IMR-90 (cell line): ENCODE data around the gene PFN1. TPM values are rescaled to one million over a fixed set of nuclear protein-coding genes. Genes with fewer than 3 reads are reported as not detected.

Experiments used
- ATAC-seq: fragments of 200-7000 bp; cut with Tn5 transposase; 2 replicates; pipeline ENCODE4 v1.9.1; 2020; ENCODE audit warnings: low read depth, mild to moderate bottlenecking, moderate library complexity
- BruUV-seq: library from RNA; stranded (reverse); fragments of 400-500 nt; replicated peaks from 2 replicates; lab custom pipeline; 2021; lab: Mats Ljungman, UMichigan
- CTCF ChIA-PET: fragments of 300-600 bp; formaldehyde crosslinking; extraction: SDS; loops from one replicate; lab custom pipeline; 2021; ENCODE audit warnings: antibody characterized with exemption; lab: Yijun Ruan, JAX
- POLR2A ChIA-PET: fragments of 300-600 bp; sonication (Branson Sonifier 250); formaldehyde crosslinking; loops from one replicate; lab custom pipeline; 2022; ENCODE audit warnings: antibody characterized with exemption; ENCODE audit not compliant: unreplicated experiment; lab: Charles Lee
- DNase-seq: peaks from one replicate; pipeline ENCODE4 v3.0.0; 2013
- H2AFZ ChIP-seq: replicated peaks from 2 replicates; pipeline ENCODE3; 2013; ENCODE audit warnings: low read length, mild to moderate bottlenecking; ENCODE audit not compliant: poor library complexity
- H2AK5ac ChIP-seq: 2 replicates; pipeline ENCODE4 v1.6.1; 2013; ENCODE audit warnings: low read depth, low read length, inconsistent platforms
- H2AK9ac ChIP-seq: replicated peaks from 2 replicates; pipeline ENCODE3; 2013; ENCODE audit warnings: mild to moderate bottlenecking, low read depth, low read length, moderate library complexity; ENCODE audit not compliant: poor library complexity
- H2BK120ac ChIP-seq: 2 replicates; pipeline ENCODE4 v1.6.1; 2013; ENCODE audit warnings: low read depth, low read length, inconsistent platforms
- H2BK15ac ChIP-seq: 3 replicates; pipeline ENCODE4 v1.6.1; 2013; ENCODE audit warnings: low read depth, low read length, inconsistent platforms
- H2BK20ac ChIP-seq: 2 replicates; pipeline ENCODE4 v1.6.1; 2013; ENCODE audit warnings: low read depth, mild to moderate bottlenecking, inconsistent platforms, low read length, moderate library complexity
- H2BK5ac ChIP-seq: 2 replicates; pipeline ENCODE4 v1.6.1; 2013; ENCODE audit warnings: mild to moderate bottlenecking, low read depth, low read length, inconsistent platforms; ENCODE audit not compliant: poor library complexity, severe bottlenecking
- H3K14ac ChIP-seq: replicated peaks from 2 replicates; pipeline ENCODE4 v1.6.1; 2013; ENCODE audit warnings: low read depth, low read length, inconsistent platforms
- H3K18ac ChIP-seq: 2 replicates; pipeline ENCODE4 v1.6.1; 2013; ENCODE audit warnings: low read depth, low read length, control low read depth
- H3K23ac ChIP-seq: 2 replicates; pipeline ENCODE4 v1.6.1; 2013; ENCODE audit warnings: low read depth, low read length, inconsistent platforms
- H3K27ac ChIP-seq: 2 replicates; pipeline ENCODE4 v1.5.1; 2013; ENCODE audit warnings: mild to moderate bottlenecking, control low read depth, low read length; ENCODE audit not compliant: insufficient read depth
- H3K27me3 ChIP-seq: 2 replicates; pipeline ENCODE4 v1.6.1; 2013; ENCODE audit warnings: low read length; ENCODE audit not compliant: control insufficient read depth, insufficient read depth
- H3K36me3 ChIP-seq: 2 replicates; pipeline ENCODE4 v1.6.1; 2013; ENCODE audit warnings: low read length, mixed read lengths; ENCODE audit not compliant: control insufficient read depth, insufficient read depth
- H3K4ac ChIP-seq: 2 replicates; pipeline ENCODE4 v1.6.1; 2013; ENCODE audit warnings: low read depth, low read length, inconsistent platforms
- H3K4me1 ChIP-seq: 2 replicates; pipeline ENCODE4 v1.6.1; 2013; ENCODE audit warnings: low read length, mixed read lengths; ENCODE audit not compliant: control insufficient read depth, insufficient read depth
- H3K4me2 ChIP-seq: 2 replicates; pipeline ENCODE4 v1.6.1; 2013; ENCODE audit warnings: low read depth, mild to moderate bottlenecking, control low read depth, low read length, moderate library complexity
- H3K4me3 ChIP-seq: 2 replicates; pipeline ENCODE4 v1.5.1; 2013; ENCODE audit warnings: low read depth, mild to moderate bottlenecking, control low read depth, low read length, moderate library complexity; ENCODE audit not compliant: insufficient read depth
- H3K56ac ChIP-seq: 2 replicates; pipeline ENCODE4 v1.6.1; 2013; ENCODE audit warnings: low read length, inconsistent platforms; ENCODE audit not compliant: insufficient read depth; ENCODE audit errors: extremely low read depth
- H3K79me1 ChIP-seq, 2 experiments: 2 replicates each; pipeline ENCODE4 v1.6.1; 2013; ENCODE audit warnings: low read length in 2 of 2, inconsistent platforms in 1 of 2, low read depth in 1 of 2
- H3K9ac ChIP-seq: 2 replicates; pipeline ENCODE4 v1.6.1; 2013; ENCODE audit warnings: low read depth, low read length, control low read depth
- H3K9me1 ChIP-seq: 2 replicates; pipeline ENCODE4 v1.6.1; 2013; ENCODE audit warnings: low read length, inconsistent platforms; ENCODE audit not compliant: insufficient read depth
- H3K9me3 ChIP-seq: 2 replicates; pipeline ENCODE4 v1.6.1; 2013; ENCODE audit warnings: low read length; ENCODE audit not compliant: control insufficient read depth, insufficient read depth
- H4K20me1 ChIP-seq: 2 replicates; pipeline ENCODE4 v1.6.1; 2013; ENCODE audit warnings: low read length, inconsistent platforms; ENCODE audit not compliant: insufficient read depth
- H4K5ac ChIP-seq: 2 replicates; pipeline ENCODE4 v1.6.1; 2013; ENCODE audit warnings: mild to moderate bottlenecking, low read depth, low read length, control low read depth
- H4K8ac ChIP-seq, 2 experiments: 2 replicates each; pipeline ENCODE4 v1.6.1; 2013; ENCODE audit warnings: low read depth in 2 of 2, low read length in 2 of 2, control low read depth in 1 of 2, inconsistent platforms in 1 of 2
- H4K91ac ChIP-seq: 2 replicates; pipeline ENCODE4 v1.6.1; 2013; ENCODE audit warnings: low read depth, low read length, inconsistent platforms; ENCODE audit not compliant: insufficient read depth
- BHLHE40 ChIP-seq: fragments of 150-350 bp; IDR thresholded peaks from 2 replicates; pipeline ENCODE4 v1.6.1; 2016; ENCODE audit warnings: mild to moderate bottlenecking, low read depth, low read length
- CEBPB ChIP-seq: IDR thresholded peaks from 2 replicates; pipeline ENCODE4 v1.6.1; 2012; ENCODE audit warnings: low read depth, low read length, improper control_type of control experiment
- CHD1 ChIP-seq: IDR thresholded peaks from 2 replicates; pipeline ENCODE4 v1.6.1; 2012; ENCODE audit warnings: low read depth, low read length, improper control_type of control experiment
- MAZ ChIP-seq: IDR thresholded peaks from 2 replicates; pipeline ENCODE4 v1.6.1; 2012; ENCODE audit warnings: low read depth, mild to moderate bottlenecking, low read length, improper control_type of control experiment, moderate library complexity, borderline replicate concordance
- NFE2L2 ChIP-seq: fragments of 150-350 bp; IDR thresholded peaks from 2 replicates; pipeline ENCODE4 v1.6.1; 2016; ENCODE audit warnings: low read depth, mild to moderate bottlenecking, low read length
- RFX5 ChIP-seq: IDR thresholded peaks from 2 replicates; pipeline ENCODE4 v1.8.0; 2012; ENCODE audit warnings: low read depth, mild to moderate bottlenecking, low read length, moderate library complexity
- SMC3 ChIP-seq: fragments of 150-350 bp; IDR thresholded peaks from 2 replicates; pipeline ENCODE4 v1.6.1; 2016; ENCODE audit warnings: low read depth, mild to moderate bottlenecking, antibody characterized with exemption, low read length, moderate library complexity
- USF2 ChIP-seq: fragments of 150-350 bp; IDR thresholded peaks from 2 replicates; pipeline ENCODE4 v1.6.1; 2017; ENCODE audit warnings: mild to moderate bottlenecking, antibody characterized with exemption, low read length, low read depth
- WGBS, 2 experiments: methylation state at CpG; one replicate each; pipeline versions ENCODE4 v1.1.5 to v1.1.7; 2013; ENCODE audit warnings: missing lambda C conversion rate in 2 of 2; ENCODE audit not compliant: insufficient read length in 1 of 2; ENCODE audit errors: extremely low coverage in 2 of 2; 5-methylcytosine and 5-hydroxymethylcytosine counted together
- dilution Hi-C: fragments of 300-500 bp; cut with HindIII; formaldehyde crosslinking; loops from one replicate; pipeline ENCODE4 v1.14.3; 2018; ENCODE audit warnings: low sequenced_read_pairs; ENCODE audit not compliant: unreplicated experiment
- in situ Hi-C: fragments of 300-500 bp; cut with MboI; formaldehyde crosslinking; loops from 3 replicates; pipeline ENCODE4 v1.14.3; 2019; ENCODE audit warnings: low sequenced_read_pairs, inconsistent platforms, mixed read lengths
- intact Hi-C: fragments of 100-400 bp; cut with micrococcal nuclease; formaldehyde crosslinking; loops from 2 replicates; pipeline ENCODE4 v1.10.0; 2022
- polyA plus RNA-seq, 3 experiments: library from polyadenylated mRNA; depleted of rRNA; stranded (reverse); fragments of >200 nt; gene quantifications; 2 replicates each; pipeline ENCODE4 v1.2.3, GENCODE V29; 2012; ENCODE audit warnings: low replicate concordance in 1 of 3
- total RNA-seq: library from RNA; depleted of rRNA; stranded (reverse); fragments of >200 nt; gene quantifications from 2 replicates; pipeline ENCODE4 v1.2.3, GENCODE V29; 2012
- TF ChIP-seq, protein P1 (sequence below): conservative IDR thresholded peaks from 2 replicates; pipeline ENCODE4 v1.5.1; 2012; ENCODE audit warnings: mild to moderate bottlenecking, low read depth, low read length, improper control_type of control experiment

Gene PFN1
- total and polyA plus RNA-seq, 2 of the 4 experiments (the other 2 are of a cell fraction): 348 to 1,671 TPM

GRCh38 chr17:4941319-4941610, 7.1 kb downstream of the PFN1 start:
- H4K8ac ChIP-seq: peak overlapping the region; percentile 82 to 99; a peak in 3 of 4 replicates
- in situ Hi-C loops: no loop called here
- H2BK15ac ChIP-seq: no peak overlapping the region
- no peak overlapping the region for H3K18ac ChIP-seq
- no peaks in the 10 kb centered on the region for H3K9me3 ChIP-seq
- H4K20me1 ChIP-seq: peaks cover 51% of the 10 kb centered on the region
- H3K4ac ChIP-seq: peak overlapping the region; percentile 92
- no TSS peak for BruUV-seq
- ChIA-PET CTCF (no interaction called here), POLR2A (no interaction called here)
- peak overlapping the region; percentile 84 for H3K9ac ChIP-seq
- H2AK5ac ChIP-seq: peak overlapping the region; percentile 93
- H4K91ac ChIP-seq: no peak overlapping the region
- peak overlapping the region; percentile 78 for H3K27ac ChIP-seq
- H3K56ac ChIP-seq: 0 out of 2 replicates have a peak overlapping the region, but pooled peaks have one; percentile 31
- intact Hi-C loops: no loop called here
- peaks cover 53% of the 10 kb centered on the region for H3K36me3 ChIP-seq
- peak overlapping the region; percentile 99 for H2AK9ac ChIP-seq
- TF ChIP-seq MAZ: no peak
- no peak for TF ChIP-seq SMC3
- TF ChIP-seq, protein P1, sequence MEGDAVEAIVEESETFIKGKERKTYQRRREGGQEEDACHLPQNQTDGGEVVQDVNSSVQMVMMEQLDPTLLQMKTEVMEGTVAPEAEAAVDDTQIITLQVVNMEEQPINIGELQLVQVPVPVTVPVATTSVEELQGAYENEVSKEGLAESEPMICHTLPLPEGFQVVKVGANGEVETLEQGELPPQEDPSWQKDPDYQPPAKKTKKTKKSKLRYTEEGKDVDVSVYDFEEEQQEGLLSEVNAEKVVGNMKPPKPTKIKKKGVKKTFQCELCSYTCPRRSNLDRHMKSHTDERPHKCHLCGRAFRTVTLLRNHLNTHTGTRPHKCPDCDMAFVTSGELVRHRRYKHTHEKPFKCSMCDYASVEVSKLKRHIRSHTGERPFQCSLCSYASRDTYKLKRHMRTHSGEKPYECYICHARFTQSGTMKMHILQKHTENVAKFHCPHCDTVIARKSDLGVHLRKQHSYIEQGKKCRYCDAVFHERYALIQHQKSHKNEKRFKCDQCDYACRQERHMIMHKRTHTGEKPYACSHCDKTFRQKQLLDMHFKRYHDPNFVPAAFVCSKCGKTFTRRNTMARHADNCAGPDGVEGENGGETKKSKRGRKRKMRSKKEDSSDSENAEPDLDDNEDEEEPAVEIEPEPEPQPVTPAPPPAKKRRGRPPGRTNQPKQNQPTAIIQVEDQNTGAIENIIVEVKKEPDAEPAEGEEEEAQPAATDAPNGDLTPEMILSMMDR: no peak
- no peak for TF ChIP-seq BHLHE40
- no peak for TF ChIP-seq CEBPB
- no peak for TF ChIP-seq USF2
- TF ChIP-seq RFX5: no peak
- no peak for TF ChIP-seq CHD1
- TF ChIP-seq NFE2L2: no peak
- H2BK20ac ChIP-seq: no peak overlapping the region
- DNase-seq: no peak
- no peaks in the 10 kb centered on the region for H3K27me3 ChIP-seq
- H2AFZ ChIP-seq: no peak overlapping the region
- ATAC-seq: no peak
- H3K4me3 ChIP-seq: peak overlapping the region; percentile 68
- 49% methylated on average over 3 of the region's 4 CpGs; no CpG with 5 or more reads in 1 of the 2 experiments for WGBS, 2 experiments
- H3K4me1 ChIP-seq: peaks cover 19% of the 10 kb centered on the region
- dilution Hi-C loops: no loop called here
- peaks cover 15% of the 10 kb centered on the region; the same call in 1 of the 2 replicates for H3K9me1 ChIP-seq
- H2BK120ac ChIP-seq: no peak overlapping the region
- peak overlapping the region; percentile 69 for H3K14ac ChIP-seq
- H3K23ac ChIP-seq: peak overlapping the region; percentile 79; the same call in 1 of the 2 replicates
- peak overlapping the region; percentile 72 for H3K4me2 ChIP-seq
- peaks cover 22 to 65% of the 10 kb centered on the region in 2 experiments; a peak in 3 of 4 replicates for H3K79me1 ChIP-seq
- H2BK5ac ChIP-seq: peak overlapping the region; percentile 55
- H4K5ac ChIP-seq: peak overlapping the region; percentile 72; the same call in 1 of the 2 replicates
